Head of caudate nucleus (tissue), 42 donors: Measurements from ENCODE around the gene SRD5A1.

ENCODE experiments used
- DNase-seq, 42 donors: peaks; one replicate each; pipeline versions ENCODE4 v3.0.0 to v3.0.0-alpha.2; 2020 to 2021; ENCODE audit warnings: mixed read lengths in 7 of 42
- intact Hi-C: fragments of 100-400 bp; cut with DNase I; formaldehyde crosslinking; loops from one replicate; pipeline ENCODE4 v1.15.0; 2022

The SRD5A1 gene

DNA sequence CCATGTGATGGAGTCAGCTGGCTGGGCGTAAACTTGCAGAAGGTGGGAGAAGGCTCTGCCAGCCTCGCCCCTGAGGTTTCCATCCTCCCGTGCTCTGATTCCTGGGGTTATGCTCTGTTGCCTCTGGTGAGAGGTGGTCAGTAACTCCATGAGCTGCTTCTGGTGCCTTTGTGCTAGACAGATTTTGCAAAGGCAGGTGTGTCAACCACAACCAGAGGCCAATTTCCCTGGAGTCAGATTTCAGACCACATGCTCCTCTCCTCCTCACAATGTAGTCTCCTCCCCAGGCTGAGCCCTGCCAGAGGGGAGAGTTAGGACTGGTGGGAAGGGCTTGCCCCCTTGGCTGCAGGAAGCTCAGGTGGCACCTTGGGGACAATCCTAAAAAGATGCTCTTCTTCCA, 41.2 kb downstream of the SRD5A1 start:
- intact Hi-C loops: no loop called here
- DNase-seq: no peak

DNA sequence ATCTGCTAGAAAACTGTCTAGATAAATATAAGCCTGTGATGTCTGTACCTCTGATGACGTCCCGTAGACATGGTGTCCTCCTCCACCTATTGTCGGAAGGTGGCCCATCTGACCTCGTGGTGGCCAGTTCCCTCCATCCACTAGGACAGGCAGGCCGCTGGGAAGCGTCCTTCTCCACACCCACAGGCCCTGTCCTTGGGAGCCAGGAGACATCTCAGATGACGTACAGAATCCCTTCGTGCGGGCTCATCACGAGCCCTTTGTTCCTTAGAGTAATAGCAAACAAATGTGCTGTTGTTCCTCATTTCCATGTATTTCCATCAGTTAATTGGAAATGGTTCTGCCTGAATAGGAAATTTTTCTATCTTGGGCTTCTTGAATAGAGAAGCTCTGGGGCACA, 41.6 kb downstream of the SRD5A1 start:
- DNase-seq: no peak
- intact Hi-C loops: no loop called here

DNA sequence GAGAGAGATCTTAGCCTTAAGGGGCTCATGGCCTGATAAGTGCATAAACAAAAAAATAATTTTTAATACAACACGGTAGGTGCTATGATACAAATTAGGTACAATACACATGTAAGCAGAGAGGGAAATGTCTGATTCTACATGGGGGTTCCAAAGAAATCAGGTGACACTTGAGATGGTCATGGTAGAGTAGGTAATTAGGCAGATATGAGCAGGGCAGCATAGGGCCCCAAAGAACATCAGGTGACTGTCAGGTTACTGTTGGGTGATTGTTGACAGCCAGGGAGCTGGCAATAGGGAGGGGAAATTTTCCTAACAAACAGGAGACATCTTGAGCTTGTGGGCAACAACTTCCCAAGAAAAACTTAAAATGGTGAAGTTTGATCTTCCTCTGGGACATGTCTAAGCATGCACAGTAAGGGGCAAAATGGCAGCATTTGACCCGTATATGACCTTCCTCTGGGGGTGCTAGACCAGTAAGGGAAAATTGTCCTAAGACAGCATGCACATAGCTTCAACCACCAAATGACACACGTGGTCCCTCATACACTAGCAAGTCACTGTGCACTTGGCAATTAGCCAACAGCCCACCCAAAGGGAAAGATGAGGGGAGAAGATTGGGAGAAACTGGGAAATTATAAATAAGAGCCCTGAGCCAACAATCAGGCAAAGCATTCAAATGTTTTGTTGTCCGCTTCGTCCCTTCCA, 42.7 kb downstream of the SRD5A1 start:
- DNase-seq: no peak
- intact Hi-C loops: no loop called here

DNA sequence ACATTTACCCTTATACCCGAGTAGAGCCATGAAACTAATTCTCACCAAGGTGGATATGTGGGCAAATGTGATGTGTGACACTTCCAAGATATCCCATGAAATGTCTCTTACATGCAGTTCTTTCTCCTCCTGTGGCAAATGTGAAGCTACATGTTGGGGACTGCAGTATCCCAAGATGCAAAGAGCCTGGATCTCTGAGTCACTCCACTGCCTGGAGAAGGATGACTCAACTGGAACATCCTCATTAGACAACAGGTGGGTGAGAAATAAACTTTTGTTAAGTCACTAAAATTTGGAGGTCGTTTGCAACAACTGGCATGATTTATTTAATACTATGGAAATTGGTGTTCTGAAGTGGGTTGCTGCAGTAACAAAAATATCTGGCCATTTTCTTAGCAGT, 43.5 kb downstream of the SRD5A1 start:
- intact Hi-C loops: no loop called here
- peak in 2 of 42 donors; percentile 17 to 25 for DNase-seq

DNA sequence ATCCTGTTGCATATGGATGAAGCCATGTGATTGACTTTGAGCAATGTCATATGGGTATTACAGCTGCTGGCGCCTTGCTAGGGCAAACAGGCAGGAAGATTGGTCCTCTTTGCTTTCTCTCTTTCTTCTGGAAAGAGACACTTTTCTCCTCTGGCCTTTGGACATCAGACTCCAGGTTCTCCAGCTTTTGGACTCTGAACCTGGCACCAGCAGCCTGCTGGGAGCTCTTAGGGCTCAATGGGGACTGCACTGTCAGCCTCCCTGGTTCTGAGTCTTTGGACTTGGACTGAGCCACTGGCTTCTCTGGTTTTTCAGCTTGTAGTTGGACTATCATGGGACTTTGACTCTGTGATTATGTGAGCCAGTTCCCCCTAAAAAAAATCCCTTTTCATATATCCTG, 45.1 kb downstream of the SRD5A1 start:
- intact Hi-C loops: no loop called here
- DNase-seq: no peak

DNA sequence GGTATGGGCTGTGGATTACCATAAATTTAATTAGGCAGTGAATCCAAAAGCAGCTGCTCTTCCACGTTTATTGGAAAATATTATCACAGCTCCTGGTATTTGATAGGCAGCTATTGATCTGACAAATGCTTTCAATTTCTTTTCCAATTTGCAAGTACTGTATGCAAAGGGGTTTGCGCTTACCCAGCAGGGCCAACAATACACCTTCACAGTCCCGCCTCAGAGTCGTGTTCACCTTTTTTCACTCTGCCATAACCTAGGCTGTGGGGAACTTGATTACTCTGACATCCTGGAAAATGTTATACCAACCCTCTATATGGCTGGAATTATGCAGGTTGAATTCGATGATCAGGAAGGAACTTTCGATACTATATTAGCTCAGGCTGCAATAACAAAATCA, 47.7 kb downstream of the SRD5A1 start:
- intact Hi-C loops: no loop called here
- no peak for DNase-seq

DNA sequence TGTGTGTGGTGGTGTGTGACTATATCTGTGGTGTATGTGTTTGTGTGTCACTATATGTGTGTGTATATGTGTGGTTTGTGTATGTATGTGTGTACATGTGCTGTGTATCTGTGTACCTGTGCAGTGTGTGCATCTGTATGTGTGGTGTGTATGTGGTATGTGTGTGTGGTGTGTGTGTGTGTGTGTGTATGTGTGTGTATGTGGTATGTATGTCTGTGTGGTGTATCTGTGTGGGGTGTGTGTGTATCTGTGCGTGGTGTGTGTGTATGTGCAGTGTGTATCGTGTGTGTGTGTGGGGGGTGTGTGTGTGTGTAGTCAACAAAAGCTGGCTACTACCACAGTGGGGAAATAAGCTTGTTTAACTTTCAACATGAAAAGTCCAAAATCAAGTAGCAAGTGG, 48.4 kb downstream of the SRD5A1 start:
- intact Hi-C loops: no loop called here
- no peak for DNase-seq

DNA sequence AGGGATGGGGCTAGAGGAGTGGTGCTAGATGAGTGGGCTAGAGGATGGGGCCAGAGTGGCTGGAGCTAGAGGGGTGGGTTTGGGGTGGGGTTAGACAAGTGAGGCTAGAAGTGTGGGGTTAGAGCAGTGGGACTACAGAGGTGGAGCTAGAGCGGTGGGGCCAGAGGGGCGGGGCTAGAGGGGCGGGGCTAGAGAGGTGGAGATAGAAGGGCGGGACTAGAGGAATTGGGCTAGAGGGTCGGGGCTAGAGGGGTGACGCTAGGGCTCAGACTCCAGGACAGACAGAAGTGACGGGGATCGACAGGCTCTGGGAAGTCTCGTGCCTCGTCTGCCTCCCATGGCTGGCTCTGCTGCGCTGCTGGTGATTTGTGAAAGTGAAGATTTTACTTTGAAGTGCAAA, 49.0 kb downstream of the SRD5A1 start:
- peak in 1 of 42 donors; percentile 35 for DNase-seq
- intact Hi-C loops: no loop called here

DNA sequence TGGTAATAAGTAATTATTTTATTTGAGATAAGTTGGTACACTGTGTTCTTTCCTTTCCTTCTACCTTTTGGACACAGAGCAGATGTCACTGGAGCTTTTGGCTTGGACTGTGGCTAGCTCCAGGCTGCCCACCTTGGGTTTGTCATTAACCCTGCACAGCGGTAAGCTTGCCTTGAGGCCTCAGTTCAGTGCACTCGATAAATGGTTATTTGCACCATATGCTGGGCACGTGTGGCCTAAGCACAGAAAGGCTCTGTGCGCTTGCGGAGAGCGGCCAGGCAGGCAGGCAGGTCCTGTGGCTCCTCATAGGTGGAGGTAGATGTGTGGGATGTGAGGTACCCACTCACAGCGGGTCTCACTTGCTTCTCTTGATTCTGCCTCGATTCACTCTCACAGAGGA, 50.0 kb downstream of the SRD5A1 start:
- intact Hi-C loops: no loop called here
- peak in 1 of 42 donors; percentile 24 for DNase-seq

DNA sequence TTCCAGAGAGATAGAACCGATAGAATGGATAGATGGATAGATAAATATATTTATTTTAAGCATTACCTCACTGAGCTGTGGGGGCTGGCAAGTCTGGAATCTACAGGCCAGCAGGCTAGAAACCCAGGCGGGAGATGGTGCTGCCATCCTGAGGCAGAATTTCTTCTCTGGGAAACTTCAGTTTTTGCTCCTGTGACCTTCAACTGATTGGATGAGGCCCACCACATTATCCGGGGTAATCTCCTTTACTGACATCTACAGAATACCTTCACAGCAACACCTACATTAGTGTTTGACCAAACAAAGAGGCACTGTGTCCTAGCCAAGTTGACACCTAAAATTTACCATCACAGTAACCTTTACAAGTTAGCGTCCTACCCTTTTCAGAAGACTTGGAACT, 50.8 kb downstream of the SRD5A1 start:
- intact Hi-C loops: no loop called here
- no peak for DNase-seq

DNA sequence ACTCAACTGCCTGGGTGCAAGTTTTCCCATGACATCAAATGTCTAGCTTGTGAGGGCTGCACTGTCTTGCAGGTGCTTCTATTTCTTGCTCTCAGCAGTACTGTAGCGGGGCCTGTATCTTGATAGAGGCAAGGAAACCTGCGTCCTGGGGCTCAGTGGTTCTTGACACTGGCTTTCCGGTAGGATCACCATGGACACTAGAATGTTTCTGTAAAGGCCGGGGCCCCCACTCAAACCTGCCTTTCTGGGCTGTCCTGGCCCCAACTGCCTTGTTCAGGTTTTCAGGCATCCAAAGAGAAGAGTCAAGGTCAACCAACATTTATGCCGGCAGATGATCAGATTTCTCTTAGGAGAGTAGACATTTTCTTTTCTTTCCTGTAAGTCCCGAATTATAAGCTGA, 53.3 kb downstream of the SRD5A1 start:
- DNase-seq: no peak
- intact Hi-C loops: no loop called here

DNA sequence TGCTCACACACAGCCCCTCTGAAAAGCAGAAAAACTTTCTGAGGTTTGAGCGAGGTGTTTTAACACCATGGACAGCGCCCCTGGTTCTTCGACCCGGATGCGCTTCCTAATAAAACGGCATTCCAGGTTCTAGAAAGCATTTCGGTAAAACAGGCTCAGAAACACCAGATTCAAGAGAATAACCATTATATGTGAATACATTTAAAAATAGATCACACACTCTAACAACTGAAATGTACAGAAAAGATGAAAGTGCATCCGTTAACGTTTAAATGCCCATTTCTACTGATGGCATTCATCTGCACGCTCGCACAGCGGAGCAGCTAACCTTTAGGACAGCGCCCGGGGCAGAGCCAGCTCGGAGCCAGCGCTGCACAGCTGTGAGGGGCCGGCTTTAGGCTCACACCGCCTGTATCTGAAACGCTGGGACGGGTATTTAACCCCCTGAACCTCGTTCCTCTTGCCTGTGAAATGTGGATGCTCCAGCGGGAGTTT, 53.7 kb downstream of the SRD5A1 start:
- intact Hi-C loops: no loop called here
- peak in 1 of 42 donors; percentile 44 for DNase-seq

DNA sequence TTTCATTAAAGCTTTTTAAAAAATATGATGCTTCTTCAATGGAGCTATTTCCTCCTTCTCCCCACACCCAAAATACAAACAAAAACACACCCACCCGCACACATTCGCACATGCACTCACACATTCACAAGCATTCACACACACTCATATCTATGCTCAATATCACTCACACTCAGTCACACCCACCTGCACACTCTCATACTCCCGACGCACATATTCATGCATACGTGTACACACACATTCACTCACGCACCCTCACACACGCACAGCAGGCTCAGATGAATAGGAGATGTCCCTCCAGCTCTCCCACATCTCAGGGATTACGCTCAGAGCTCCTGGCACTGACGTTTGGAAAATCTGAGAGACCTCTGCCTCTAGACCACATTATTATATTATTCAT, 54.3 kb downstream of the SRD5A1 start:
- DNase-seq: peak in 1 of 42 donors; percentile 27
- intact Hi-C loops: no loop called here

DNA sequence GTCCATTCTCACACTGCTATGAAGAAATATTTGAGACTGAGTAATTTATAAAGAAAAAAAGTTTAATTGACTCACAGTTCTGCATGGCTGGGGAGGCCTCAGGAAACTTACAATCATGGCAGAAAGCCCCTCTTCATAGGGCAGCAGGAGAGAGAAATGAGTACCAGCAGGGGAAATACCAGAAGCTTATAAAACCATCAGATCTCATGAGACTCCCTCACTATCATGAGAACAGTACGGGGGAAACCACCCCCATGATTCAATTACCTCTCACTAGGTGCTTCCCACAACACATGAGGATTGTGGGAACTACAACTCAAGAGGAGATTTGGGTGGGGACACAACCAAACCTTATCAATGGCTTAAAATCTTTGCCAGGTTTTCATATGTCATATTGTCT, 59.7 kb downstream of the SRD5A1 start:
- intact Hi-C loops: no loop called here

DNA sequence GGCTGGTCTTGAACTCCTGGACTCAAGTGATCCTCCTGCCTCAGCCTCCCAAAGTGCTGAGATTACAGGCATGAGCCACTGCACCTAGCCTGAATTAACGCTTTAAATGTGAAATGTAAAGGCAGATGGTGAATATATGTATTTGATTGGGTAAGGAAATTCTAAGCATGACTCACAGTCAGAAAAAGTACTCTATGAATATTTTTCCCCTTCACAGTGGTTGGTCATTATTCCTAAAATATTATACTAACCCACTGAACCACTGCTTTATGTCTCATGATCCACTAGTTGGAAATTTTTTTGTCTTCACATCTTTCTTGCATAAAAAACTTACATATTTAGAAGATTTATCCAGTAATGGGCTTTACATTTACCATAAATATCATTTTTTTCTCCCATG, 65.5 kb downstream of the SRD5A1 start:
- no peak for DNase-seq
- intact Hi-C loops: no loop called here

More for the DNA sequence above, 59.7 kb downstream of the SRD5A1 start:
- no peak for DNase-seq

DNA sequence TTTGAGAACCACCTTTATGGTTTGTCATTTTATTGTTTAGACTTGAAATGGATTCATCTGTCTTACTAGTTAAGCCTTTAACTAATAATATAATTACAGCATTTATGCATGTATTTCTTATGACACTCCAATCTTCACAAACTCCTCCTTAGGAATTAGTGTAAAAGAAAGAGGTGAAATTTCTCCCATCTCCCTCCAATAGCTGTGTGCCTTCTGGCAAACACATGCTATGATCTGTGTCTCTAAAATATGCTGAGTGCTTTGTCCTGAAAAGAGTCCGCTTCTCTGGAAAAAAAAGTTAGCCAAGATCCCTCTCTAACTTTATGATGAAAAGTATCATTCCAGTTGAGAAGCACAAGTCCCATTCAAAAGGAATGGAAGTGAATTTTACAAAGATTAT, 66.1 kb downstream of the SRD5A1 start:
- no peak for DNase-seq
- intact Hi-C loops: no loop called here

DNA sequence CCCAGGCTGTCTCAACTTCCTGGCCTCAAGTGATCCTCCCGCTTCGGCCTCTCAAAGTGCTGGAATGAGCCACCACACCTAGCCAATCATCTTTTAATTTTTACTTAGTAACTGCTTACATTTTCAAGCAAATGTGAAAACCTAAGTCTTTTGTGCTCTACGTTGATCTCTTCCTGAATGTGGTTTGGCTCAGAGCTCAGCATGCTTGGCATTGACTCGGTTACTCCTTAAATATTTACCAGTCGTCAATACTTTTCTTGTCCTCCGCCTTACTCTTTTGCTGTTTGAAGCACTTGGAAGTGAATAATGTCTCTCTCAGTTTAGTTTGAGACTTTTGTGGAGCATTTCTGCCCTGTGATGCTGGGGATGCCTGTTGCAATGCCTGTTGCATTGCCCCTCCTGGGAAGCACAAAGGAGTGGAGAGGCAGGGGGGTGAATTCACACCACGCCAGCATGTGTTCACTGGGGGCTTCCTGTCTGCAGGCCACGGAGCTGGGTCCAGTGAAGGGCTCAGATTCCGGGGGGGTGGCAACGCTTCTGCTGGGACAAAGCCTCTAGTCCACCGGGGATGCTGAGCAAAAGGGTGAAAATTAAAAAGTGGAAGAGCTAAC, 66.9 kb downstream of the SRD5A1 start:
- peak in 2 of 42 donors; percentile 27 to 37 for DNase-seq
- intact Hi-C loops: no loop called here

DNA sequence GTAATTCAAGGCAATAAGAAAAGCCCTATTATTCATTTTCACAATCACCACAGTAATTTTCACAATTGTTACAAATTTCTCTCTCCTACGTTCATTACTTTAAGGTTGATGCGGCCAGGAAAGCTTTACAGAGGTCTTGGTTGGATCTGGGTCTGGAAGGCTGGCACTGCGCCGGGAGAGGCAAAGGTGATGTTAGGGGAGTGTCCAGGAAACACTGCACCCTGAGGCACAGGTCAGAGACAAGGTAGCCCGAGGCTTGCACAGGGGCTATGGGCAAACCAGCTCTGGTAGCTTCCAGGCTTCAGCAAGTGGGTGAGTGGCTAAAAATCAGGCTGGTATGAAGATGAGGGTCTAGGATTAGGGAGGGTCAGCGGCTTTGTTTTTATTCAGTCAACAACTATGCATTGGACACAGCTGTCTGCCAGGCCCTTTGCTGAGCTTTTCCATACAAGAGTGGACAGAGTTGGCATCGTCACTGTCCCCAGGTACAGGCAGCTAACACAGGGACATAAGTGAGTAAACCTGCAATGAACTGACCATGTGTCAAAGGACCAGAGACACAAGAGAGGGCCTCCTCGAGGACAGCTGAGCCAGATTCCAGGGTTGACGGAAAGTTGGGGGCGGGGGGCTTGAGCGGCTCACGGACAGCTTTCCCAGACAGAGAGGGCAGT, 67.6 kb downstream of the SRD5A1 start:
- peak in 1 of 42 donors; percentile 31 for DNase-seq
- intact Hi-C loops: no loop called here

DNA sequence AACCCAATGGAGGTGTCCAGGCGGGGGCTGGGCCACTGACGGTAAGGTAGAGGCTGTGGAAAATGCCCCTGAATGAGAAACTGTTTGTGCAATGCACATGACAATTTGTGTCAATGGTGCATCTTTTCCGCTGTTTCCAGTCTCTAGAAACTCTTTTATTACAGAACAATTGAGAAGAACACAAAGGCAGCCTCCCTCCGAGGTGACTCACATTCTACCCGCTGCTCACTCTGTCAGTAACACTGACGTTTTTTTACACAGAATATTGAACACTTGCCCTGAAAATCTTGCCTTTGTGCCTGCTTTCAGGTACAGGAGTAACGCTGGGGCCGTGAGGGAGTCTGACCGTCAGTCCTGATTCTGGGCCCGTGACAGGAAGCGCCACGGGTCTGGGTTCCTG, 68.3 kb downstream of the SRD5A1 start:
- intact Hi-C loops: no loop called here

DNA sequence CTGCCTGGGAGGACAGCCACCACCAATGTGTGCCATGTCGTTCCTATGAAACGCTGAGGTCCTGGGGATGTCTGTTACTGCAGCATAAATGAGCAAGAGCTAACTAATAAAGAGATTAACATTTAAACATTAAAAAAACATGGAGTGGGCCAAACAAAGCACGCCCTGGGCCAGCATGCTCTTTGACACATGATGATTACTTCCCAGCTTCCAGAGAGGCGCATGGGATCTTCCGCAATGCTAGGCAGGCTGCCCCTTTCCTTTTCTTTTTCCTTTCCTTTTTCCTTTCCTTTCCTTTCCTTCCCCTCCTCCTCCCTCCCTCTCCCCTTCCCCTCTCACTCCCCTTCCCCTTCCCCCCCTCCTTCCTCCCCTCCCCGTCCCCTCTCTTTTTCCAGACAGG, 69.4 kb downstream of the SRD5A1 start:
- peak in 2 of 42 donors; percentile 24 to 33 for DNase-seq
- intact Hi-C loops: no loop called here

More for the DNA sequence above, 68.3 kb downstream of the SRD5A1 start:
- DNase-seq: peak in 18 of 42 donors; percentile 22 to 77 (median 53)
